ENCODE measurements around the gene NUDT15. TPM values are rescaled to one million over a fixed set of nuclear protein-coding genes. Genes with fewer than 3 reads are reported as not detected.
"Not testable (repeated sequence)": the region's sequence is repeated elsewhere in the genome, so short reads cannot be mapped to it uniquely, and the experiment has no call there.

The NUDT15 gene
- total RNA-seq, 1 donor, result 3.0 TPM

DNA sequence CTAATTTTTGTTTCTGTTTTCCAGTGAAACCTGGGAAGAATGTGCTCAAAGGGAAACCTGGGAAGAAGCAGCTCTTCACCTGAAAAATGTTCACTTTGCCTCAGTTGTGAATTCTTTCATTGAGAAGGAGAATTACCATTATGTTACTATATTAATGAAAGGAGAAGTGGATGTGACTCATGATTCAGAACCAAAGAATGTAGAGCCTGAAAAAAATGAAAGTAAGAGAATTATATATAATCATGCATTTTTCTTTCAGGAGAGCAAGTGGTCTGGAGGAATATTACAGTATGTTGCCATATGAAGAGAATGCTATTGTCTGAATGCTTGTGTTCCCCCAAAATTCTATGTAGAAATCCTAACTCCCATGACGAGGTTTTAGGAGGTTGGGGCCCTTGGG is 3.4 kb downstream of the NUDT15 start:
- no peak for DNase-seq (ENCODE audit: low read depth in 2 of 3, low spot score in 2 of 3)

DNA sequence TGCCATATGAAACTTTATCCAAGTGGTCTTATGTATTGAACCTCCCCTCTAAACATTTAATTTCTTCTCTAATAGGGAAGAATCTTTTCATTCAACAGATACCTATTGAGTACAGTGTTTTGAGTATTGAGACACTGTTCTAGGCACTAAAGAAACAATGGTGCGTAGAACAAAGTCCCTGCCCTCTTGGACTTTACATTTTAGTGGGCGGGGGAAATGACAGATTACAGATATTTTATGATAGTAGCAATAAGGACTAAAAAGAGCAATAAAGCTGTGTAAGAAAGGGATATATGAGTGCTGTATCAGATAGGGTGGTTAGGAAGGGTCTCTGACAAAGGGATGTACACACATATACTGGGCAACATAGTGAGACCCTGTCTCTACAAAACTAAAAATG is 5.4 kb downstream of the NUDT15 start:
- DNase-seq (ENCODE audit: low read depth in 2 of 3, low spot score in 2 of 3), result no peak

DNA sequence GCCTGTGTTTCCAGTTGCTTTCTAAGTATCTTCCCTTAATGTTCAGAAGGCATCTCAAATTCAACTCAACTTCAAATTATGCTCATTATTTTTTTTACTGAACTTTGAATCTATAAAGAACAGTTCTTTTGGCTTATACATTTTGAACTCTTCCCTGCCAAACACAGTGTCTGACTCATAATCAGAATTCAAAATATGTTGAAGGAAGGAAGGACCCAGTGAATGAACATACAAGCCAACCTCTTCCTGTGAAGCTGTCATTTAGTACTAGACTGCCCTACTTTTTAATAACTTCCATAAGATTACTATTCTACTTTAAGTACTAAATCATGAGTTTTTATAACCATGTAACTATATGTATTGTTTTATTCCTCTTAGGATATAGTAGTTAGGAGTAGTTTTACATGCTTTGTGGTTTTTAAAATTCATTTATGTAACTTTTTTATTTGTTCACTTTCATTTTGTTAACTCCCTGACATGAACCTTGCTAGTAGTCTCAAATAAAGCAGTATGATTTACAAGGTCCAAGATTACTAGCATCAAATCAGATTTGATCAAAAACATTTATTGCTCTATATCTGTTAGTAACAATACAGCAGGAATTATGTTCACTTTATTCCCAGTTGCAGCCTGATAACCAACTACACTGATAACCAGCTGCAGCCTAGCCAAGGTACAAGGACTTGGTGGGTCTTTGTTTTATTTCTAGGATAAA is 6.4 kb downstream of the NUDT15 start:
- peak in 1 of 3 donors; percentile 17 for DNase-seq (ENCODE audit: low read depth in 2 of 3, low spot score in 2 of 3)

DNA sequence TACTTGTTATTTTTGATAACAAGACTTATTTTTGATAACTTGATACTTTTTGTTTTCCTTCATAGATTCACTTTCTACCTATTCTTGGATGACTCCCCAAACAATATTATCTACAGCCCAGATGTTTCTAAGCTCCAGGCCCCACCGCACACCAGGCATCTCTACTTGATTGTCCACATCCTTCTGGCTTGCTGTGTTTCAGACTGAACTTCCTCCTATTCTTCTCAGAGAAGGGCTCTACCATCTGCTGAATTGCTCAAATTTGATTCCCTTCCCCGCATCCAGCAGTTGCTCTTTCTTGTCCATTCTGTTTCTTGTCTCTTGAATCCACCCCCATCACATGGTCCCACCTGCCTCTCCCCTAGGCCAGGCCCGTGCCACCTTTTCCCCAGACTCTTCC is 13.0 kb downstream of the NUDT15 start:
- DNase-seq (ENCODE audit: low read depth in 2 of 3, low spot score in 2 of 3), result no peak

DNA sequence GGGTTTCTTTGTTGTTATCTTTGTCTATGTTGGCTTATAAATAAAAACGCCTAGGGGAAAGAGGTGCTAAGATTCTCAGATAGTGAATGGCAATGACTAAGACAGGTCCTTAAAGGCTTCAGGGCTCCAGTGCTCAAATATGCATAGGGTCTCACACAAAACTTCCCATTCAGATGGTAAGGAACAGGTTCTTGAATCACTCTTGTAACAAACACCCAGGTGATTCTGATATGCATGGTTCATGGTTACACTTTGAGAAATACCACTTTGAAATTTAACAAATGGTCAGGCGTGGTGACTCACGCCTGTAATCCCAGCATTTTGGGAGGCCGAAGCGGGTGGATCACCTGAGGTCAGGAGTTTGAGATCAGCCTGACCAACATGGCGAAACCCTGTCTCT is 17.1 kb downstream of the NUDT15 start:
- no peak for DNase-seq (ENCODE audit: low read depth in 2 of 3, low spot score in 2 of 3)

DNA sequence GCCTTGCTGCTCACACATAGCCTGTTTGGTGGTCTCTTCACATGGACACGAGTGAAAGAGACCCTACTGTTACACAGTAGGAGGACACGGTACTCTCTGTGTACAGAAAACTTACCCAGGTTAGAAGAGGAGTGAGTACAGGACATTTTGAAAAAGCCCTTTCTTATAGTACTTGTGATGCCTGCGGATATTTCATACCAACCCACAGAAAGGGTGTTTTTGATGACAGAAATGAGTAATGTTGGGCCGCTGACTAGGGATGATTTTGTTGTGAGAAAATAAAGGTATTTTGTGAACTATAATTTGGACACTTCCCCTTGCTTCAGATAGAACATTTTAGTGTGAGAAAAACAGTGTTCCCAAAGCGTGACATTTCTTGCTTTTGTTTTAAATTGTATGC is 18.2 kb downstream of the NUDT15 start:
- DNase-seq (ENCODE audit: low read depth in 2 of 3, low spot score in 2 of 3), result no peak

DNA sequence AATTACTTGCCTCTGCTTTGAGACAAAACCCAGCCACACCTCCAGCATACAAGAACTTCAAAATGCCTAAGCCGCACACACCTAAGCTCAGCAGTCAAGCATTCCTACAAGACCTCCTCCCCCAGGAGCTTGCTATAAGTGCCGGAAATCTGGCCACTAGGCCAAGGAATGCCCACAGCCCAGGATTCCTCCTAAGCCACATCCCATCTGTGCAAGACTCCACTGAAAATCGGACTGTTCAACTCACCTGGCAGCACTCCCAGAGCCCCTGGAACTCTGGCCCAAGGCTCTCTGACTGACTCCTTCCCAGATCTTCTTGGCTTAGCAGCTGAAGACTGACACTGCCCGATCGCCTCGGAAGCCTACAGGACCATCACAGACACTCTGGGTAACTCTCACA is 21.0 kb downstream of the NUDT15 start:
- DNase-seq (ENCODE audit: low read depth in 2 of 3, low spot score in 2 of 3), result not testable (repeated sequence)

DNA sequence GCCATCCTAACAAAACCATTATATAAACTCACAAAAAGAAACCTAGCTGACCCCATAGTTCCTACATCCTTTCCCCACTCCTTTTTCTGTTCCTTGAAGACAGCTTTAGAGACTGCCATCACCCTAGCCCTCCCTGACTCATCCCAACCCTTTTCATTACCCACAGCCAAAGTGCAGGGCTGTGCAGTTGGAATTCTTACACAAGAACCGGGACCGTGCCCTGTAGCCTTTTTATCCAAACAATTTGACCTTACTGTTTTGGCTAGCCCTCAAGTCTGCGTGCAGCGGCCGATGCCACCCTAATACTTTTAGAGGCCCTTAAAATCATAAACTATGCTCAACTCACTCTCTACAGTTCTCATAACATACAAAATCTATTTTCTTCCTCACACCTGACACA is 22.4 kb downstream of the NUDT15 start:
- not testable (repeated sequence) for DNase-seq (ENCODE audit: low read depth in 2 of 3, low spot score in 2 of 3)

DNA sequence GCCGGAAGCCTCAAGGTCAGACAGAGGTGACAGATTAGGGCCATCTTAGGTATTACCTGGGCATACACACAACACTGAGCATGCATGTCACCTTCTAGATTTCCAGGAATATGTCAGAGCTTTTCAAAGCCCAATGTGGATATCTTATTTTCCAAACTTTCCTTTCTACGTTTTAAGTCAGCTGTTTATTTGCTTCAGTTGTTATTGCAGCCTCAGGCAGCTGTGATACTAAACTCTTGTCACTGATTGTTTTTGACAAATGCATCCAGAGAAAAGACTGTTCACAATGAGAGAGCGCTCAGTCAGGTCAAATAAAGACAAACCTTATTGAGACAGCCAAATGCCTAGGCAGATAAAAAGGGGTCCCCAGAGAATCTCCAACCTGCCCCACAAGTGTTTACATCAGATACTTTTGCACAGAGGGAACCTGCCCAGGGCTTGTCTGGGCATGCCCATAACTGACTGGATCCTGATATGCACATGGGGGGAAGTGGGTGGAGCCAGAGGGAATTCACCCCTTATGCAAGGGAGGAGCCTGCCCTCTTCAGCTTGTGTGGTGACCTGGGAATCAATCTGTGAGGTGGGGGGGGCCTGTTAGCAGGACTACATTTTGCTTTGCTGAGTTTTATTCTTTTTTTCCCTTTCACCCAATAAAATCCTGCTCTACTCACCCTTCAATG is 28.9 kb downstream of the NUDT15 start:
- DNase-seq (ENCODE audit: low read depth in 2 of 3, low spot score in 2 of 3), result no peak

DNA sequence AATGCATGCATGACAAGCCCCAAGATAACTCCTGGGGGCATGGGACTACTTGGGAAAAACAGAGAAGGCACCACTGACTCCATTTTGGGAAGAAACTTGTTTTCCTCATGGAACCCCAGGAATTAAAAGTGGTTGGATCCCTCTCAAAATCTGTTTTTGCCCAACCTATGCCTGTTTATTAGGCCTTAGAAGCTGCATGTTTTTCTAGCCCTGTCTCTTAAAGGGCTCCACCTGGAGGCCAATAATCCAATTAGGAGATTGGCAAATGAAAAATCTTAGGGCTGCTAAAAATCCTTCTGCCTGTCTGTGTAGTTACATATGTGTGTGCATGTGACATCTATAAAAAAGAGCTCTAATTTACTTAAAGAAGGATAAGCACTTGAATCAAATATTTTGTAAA is 30.5 kb downstream of the NUDT15 start:
- DNase-seq (ENCODE audit: low read depth in 2 of 3, low spot score in 2 of 3), result no peak

DNA sequence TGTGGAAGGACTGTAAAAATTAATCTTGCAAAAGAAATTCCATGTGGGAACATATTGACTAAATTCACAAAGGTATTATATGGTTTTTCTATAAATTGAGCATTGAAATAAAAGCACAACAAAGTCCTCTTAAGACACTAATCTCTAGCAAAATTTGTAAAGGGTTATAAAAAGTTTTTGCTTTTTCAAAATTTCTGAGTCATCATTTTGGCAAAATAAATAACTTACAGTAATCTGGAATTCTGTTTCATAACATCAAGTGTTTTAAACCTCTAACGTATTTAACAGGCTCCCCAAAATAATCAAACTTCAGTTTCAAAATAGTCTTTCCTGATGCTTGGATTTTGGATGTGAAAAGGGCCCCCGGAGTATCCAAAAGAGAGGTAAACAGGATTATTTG is 31.4 kb downstream of the NUDT15 start:
- peak in 1 of 3 donors; percentile 15 for DNase-seq (ENCODE audit: low read depth in 2 of 3, low spot score in 2 of 3)

DNA sequence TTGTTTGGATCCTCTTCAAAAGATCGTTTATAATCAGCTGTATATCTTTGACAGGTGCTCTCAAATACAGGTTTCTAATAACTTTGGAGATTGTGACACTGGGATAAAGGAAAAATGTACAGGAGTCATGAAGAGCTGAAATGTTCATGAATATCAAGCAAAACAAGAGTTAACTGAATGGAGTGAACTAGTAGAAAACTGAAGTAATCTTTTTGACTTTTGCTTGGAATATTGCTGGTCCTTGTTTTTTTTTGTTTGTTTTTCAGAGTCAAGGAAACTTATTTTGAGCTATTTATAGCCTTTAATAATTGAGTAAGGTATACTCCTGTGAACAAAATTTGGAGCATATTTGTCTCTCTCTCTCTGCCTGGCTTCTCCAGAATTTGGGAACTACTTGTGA is 32.0 kb downstream of the NUDT15 start:
- DNase-seq (ENCODE audit: low read depth in 2 of 3, low spot score in 2 of 3), result peak in 1 of 3 donors; percentile 61

DNA sequence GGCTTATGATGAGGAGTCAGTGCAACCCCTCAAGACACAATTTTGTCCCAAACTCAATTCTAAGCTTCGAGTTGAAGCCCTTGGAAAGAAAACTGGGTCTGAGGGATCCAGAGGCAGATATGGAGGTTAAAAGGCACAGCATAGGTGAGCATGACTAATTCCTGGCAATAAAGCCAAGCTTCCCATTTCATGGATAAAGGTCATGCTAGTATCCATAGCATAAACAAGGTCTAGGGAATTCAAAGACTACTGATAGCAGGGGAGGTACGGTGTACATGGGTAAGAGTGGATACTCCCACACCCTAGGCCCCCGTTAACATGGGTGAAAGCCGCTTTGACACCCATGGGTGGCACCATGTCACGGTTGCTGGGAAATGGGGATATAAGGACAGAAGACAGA is 33.4 kb downstream of the NUDT15 start:
- DNase-seq (ENCODE audit: low read depth in 2 of 3, low spot score in 2 of 3), result no peak

DNA sequence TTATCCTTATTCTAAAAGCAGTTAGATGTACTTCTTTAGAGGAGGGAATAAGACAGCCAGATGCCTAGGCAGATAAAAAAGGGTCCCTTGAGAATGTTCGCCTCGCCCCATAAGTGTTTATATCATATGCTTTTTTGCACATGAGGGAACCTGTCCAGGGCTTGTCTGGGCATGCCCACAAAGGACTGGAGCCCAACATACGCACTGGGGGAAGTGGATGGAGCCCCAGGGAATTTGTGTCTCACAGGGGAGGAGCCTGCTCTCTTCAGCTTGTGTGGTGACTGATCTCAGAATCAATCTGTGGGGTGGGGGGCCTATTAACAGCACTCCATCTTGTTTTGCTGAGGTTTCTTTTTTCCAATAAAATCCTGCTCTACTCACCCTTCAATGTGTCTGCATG is 34.8 kb downstream of the NUDT15 start:
- no peak for DNase-seq (ENCODE audit: low read depth in 2 of 3, low spot score in 2 of 3)

DNA sequence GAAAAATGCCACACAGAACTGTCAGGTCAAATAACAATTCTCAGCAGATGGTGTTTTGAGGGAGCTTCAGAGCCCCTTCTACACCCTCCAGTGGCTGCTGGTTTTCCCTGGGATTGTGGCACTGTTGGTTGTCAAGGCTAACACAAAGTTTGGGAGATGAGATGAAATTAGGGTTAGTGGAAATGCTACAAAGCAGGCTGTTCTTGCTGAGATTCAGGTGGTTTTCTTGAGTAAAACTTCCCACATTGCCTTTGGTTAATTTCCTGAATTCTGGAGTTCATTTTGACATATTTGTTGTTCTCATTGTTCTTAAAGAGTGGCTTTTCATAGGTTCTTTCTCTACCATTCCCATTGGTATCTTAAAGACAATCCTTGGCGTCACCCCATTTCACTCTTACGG is 35.3 kb downstream of the NUDT15 start:
- no peak for DNase-seq (ENCODE audit: low read depth in 2 of 3, low spot score in 2 of 3)

DNA sequence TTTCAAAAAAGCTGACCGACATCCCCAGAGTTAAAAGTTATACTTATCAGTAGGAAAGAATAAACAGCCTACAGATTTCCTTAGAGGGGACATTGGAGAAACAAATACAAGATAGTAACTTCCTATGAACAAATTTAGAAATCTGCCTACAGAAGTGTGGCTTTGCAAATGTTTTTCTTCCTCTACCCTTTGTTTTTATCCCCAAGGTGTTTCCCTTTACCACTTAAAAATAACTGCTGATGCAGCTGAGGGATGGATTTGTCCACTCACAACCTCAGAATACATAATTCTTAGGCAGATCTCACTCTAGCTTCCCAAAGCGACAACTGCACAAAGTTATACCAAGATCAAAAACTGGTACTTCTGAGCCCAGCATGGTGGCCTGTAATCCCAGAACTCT is 36.5 kb downstream of the NUDT15 start:
- DNase-seq (ENCODE audit: low read depth in 2 of 3, low spot score in 2 of 3), result no peak

DNA sequence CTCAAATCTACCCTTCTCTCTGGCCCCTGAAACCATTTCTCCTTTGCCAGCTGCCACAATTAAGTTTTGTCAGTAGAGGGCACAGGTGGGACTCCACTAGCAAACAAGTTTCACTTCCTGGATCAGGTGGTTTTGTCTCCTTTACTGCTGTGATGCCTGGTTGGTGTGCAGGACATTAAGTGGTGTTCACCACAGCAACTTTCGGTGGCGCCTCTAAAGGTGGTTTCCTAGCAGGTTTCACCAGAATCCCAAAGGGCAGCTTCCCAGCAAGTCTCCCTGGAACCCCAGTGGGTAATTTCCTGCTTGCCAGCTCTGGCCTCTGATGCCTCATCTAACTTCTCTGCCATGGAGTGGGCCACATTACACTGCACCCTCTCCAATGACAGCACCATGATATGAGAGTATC is 40.7 kb downstream of the NUDT15 start:
- peak in 2 of 3 donors; percentile 17 to 21 for DNase-seq (ENCODE audit: low read depth in 2 of 3, low spot score in 2 of 3)

DNA sequence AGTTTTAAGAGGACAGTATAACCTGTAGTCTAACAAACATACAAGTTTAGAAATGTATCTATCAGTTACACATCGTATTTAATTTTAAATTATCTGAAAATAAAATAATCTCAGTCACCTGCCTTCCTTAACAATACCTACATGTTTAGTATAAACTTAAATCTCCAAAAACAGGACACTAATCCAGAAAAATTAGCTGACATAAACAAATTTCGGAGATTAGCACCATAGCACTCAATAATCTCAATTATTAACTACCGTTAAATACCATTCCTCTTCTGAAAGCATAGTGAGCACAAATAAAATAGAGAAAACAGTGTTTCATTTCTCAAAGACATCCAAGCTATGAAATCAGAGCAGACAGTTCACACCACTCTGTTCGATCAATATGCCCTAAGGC is 44.2 kb downstream of the NUDT15 start:
- DNase-seq (ENCODE audit: low read depth in 2 of 3, low spot score in 2 of 3), result no peak

DNA sequence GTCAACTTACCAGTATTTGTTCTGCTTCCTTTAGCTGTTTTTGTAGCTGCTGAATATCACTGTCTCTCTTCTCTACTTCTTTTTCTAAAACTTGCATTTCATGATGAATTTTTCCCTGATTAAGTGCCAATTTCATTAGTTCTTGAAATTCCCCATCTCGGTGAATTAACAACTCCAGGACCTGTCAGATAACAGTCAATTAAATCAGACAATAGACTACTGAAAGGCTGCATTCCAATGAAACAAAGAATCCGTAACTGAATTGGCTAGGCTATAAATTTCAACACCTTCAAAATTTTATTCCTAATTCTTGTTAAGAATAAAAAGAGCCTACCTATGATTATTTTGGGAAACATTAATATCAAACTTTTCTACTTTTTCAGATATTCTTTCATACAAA is 48.7 kb downstream of the NUDT15 start:
- DNase-seq (ENCODE audit: low read depth in 2 of 3, low spot score in 2 of 3), result no peak

DNA sequence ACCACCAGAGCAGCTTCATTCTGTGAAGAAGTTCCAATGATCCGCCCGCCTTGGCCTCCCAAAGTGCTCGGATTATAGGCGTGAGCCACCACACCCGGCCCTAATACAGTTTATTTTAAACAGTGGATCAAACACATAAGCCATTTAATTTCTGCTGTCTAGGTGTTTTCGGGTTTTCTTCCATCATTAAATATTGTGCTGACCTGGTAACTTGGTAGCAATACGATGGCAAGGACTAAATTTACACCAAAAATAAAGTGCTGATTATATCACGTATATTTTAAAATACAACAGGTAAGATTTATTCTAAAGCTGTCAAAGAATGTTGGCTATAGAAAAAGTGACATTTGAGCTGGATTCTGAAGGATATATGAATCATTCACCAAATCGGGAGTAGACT is 56.1 kb downstream of the NUDT15 start:
- no peak for DNase-seq (ENCODE audit: low read depth in 2 of 3, low spot score in 2 of 3)

DNA sequence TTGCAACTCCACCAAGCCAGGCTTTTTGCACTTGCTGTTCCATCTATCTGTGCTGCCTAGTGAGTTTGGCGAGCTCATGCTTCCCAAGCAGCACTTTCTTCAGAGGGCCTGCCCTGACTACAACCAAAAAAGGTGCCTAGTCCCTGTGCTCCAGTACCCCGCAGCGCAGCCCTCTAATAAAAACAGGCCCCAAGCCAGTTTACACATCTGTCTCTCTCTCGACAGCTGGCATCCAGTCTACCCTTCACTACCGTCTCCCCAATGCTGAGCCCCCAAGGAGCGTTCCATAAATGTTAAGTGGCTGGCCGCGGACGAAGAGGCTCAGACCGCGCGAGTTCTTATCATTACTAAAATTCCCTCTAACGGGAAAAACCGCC is 56.9 kb downstream of the NUDT15 start:
- DNase-seq (ENCODE audit: low read depth in 2 of 3, low spot score in 2 of 3), result peak in 1 of 3 donors; percentile 10

DNA sequence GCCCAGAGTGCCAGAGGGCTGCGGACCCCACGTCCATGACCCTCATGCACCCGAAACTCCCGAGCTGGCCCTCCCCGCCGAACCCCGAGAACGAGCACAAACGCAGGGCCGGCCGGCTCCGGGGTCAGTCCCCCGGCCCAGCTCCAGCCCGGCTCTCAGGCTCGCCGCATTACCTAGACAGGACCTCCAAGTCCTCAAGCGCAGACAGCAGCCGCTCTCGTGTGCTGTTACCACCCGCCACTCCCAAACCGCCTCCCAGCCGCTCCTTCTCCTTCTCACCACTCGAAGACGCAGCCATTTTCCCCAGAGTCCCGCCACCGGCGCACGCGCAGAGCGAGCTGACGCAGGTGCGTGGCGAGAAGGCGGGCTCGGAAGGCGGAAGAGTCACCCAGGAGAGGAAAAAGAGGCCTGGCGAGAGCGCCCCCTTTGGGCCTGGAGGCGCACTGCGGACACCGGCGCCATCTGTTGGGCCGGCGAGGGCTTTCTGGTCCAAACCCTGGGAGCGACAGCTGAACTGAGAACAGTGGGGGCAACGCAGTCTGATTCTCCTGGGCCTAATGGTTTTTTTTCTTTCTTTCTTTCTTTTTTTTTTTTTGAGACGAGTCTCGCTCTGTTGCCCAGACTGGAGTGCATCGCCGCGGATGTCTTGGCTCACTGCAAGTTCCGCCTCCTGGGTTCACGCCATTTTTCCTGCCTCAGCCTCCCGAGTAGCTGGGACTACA is 57.4 kb downstream of the NUDT15 start, which contains the start of gene MED4:
Gene MED4, minus strand, starts transcription at position 324 of the 722 bp plus-strand sequence. Its CDS starts 26 bp downstream, at position 298.
- DNase-seq (ENCODE audit: low read depth in 2 of 3, low spot score in 2 of 3), result peak; percentile 96 to 98 (median 96)

Data from hematopoietic multipotent progenitor cell (in vitro differentiated cells).